Measurements from ENCODE around the gene RNF225. TPM values are rescaled to one million over a fixed set of nuclear protein-coding genes. Genes with fewer than 3 reads are reported as not detected.

Gene RNF225
- total and polyA plus RNA-seq, 2 donors (not counting 1 experiment from before 2014, with no cell fraction given), result 0.49 TPM; not detected in 1

DNA sequence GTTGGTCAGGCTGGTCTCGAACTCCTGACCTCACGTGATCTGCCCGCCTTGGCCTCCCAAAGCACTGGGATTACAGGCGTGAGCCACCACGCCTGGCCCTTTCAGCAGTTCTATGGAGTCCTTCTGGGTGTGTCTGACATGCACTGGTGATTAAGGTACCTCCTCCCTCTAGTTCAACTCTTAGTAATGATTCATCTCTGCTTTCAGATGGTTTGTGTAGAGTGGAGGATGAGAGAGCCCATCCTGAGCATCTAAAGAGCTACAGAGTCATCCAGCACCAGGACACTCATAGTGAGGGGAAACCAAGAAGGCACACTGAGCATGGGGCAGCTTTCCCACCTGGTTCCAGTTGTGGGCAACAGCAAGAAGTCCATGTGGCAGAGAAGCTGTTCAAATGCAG, 21.1 kb downstream of the RNF225 start:
- POLR2A ChIA-PET, result no interaction called here
- H3K27ac Mint-ChIP-seq, result no peak overlapping the region
- TF ChIP-seq EZH2 (IDR thresholded peaks at IDR 0.05; ENCODE audit: borderline replicate concordance, insufficient read depth, low read depth, low read length, poor library complexity, severe bottlenecking), result no peak
- TF ChIP-seq, protein P1, sequence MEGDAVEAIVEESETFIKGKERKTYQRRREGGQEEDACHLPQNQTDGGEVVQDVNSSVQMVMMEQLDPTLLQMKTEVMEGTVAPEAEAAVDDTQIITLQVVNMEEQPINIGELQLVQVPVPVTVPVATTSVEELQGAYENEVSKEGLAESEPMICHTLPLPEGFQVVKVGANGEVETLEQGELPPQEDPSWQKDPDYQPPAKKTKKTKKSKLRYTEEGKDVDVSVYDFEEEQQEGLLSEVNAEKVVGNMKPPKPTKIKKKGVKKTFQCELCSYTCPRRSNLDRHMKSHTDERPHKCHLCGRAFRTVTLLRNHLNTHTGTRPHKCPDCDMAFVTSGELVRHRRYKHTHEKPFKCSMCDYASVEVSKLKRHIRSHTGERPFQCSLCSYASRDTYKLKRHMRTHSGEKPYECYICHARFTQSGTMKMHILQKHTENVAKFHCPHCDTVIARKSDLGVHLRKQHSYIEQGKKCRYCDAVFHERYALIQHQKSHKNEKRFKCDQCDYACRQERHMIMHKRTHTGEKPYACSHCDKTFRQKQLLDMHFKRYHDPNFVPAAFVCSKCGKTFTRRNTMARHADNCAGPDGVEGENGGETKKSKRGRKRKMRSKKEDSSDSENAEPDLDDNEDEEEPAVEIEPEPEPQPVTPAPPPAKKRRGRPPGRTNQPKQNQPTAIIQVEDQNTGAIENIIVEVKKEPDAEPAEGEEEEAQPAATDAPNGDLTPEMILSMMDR (IDR thresholded peaks at IDR 0.05), result no peak
- H3K27me3 Mint-ChIP-seq, result no peaks in the 10 kb centered on the region
- peaks cover 4 to 24% of the 10 kb centered on the region in 2 experiments for H3K36me3 ChIP-seq (replicated peaks in 1 of 2; ENCODE audit: control extremely low read depth in 1 of 2, control insufficient read depth in 1 of 2, extremely low read depth in 1 of 2, insufficient read depth in 2 of 2, low read length in 1 of 2)
- H3K9me3 Mint-ChIP-seq (ENCODE audit: insufficient read depth), result no peaks in the 10 kb centered on the region
- no peak overlapping the region for H3K4me3 Mint-ChIP-seq
- H3K4me1 ChIP-seq (ENCODE audit: control insufficient read depth in 2 of 2, insufficient read depth in 2 of 2, low read length in 2 of 2), result no peaks in the 10 kb centered on the region
- no peak overlapping the region for H3K4me2 ChIP-seq (replicated peaks; ENCODE audit: low read depth, low read length, poor library complexity, severe bottlenecking)
- 97% methylated on average over 5 of the region's 5 CpGs for WGBS (ENCODE audit: insufficient coverage)
- H3K27ac ChIP-seq (ENCODE audit: low read length in 2 of 2), result no peak overlapping the region
- no peaks in the 10 kb centered on the region for H3K4me1 Mint-ChIP-seq
- no peak overlapping the region for H3K4me3 ChIP-seq (ENCODE audit: control extremely low read depth in 1 of 5, extremely low read depth in 1 of 5, insufficient read depth in 1 of 5, low read depth in 2 of 5, low read length in 4 of 5)
- H3K27me3 ChIP-seq (replicated peaks in 1 of 4; ENCODE audit: control extremely low read depth in 1 of 4, control insufficient read depth in 3 of 4, insufficient read depth in 4 of 4, low read length in 3 of 4), result no peaks in the 10 kb centered on the region
- H2AFZ ChIP-seq (ENCODE audit: insufficient read depth, low read depth, low read length, poor library complexity, severe bottlenecking), result no peak overlapping the region
- CTCF ChIA-PET, result no interaction called here
- peaks cover 0 to 9% (median 0%) of the 10 kb centered on the region in 3 donors for H3K9me3 ChIP-seq (ENCODE audit: control extremely low read depth in 1 of 3, control insufficient read depth in 2 of 3, insufficient read depth in 1 of 3, low read length in 2 of 3)
- DNase-seq, result no peak
- no peak overlapping the region for H3K9ac ChIP-seq (ENCODE audit: low read length)
- no peaks in the 10 kb centered on the region for H3K79me2 ChIP-seq (ENCODE audit: control insufficient read depth, insufficient read depth, low read length)
- no peak for ATAC-seq (ENCODE audit: low read depth)
- H4K20me1 ChIP-seq (ENCODE audit: control insufficient read depth, insufficient read depth, low read length, poor library complexity, severe bottlenecking), result no peaks in the 10 kb centered on the region
- intact Hi-C loops (cut with micrococcal nuclease), result no loop called here

DNA sequence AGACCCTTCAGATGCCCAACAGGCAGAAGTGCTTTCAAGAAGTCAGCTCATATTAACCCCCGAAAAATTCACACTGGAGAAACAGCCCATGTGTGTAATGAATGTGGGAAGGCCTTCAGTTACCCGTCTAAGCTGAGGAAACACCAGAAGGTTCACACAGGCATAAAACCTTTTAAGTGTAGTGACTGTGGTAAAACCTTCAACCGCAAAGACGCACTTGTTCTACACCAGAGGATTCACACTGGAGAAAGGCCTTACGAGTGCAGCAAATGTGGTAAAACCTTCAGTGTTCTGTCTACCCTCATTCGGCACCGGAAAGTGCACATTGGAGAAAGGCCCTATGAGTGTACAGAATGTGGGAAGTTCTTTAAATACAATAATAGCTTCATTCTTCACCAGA, 21.6 kb downstream of the RNF225 start:
- no peaks in the 10 kb centered on the region for H3K27me3 Mint-ChIP-seq
- Histone ChIP-seq H3K4me2 (replicated peaks; ENCODE audit: low read depth, low read length, poor library complexity, severe bottlenecking) (no peak overlapping the region), H3K27ac (ENCODE audit: low read length in 2 of 2) (no peak overlapping the region), H3K36me3 (replicated peaks in 1 of 2; ENCODE audit: control extremely low read depth in 1 of 2, control insufficient read depth in 1 of 2, extremely low read depth in 1 of 2, insufficient read depth in 2 of 2, low read length in 1 of 2) (peaks cover 4 to 24% of the 10 kb centered on the region in 2 experiments), H3K9ac (ENCODE audit: low read length) (no peak overlapping the region), H3K4me1 (ENCODE audit: control insufficient read depth in 2 of 2, insufficient read depth in 2 of 2, low read length in 2 of 2) (no peaks in the 10 kb centered on the region), H3K27me3 (replicated peaks in 1 of 4; ENCODE audit: control extremely low read depth in 1 of 4, control insufficient read depth in 3 of 4, insufficient read depth in 4 of 4, low read length in 3 of 4) (no peaks in the 10 kb centered on the region), H3K4me3 (ENCODE audit: control extremely low read depth in 1 of 5, extremely low read depth in 1 of 5, insufficient read depth in 1 of 5, low read depth in 2 of 5, low read length in 4 of 5) (no peak overlapping the region), H3K9me3 (ENCODE audit: control extremely low read depth in 1 of 3, control insufficient read depth in 2 of 3, insufficient read depth in 1 of 3, low read length in 2 of 3) (peaks cover 0 to 9% (median 0%) of the 10 kb centered on the region in 3 donors), H2AFZ (ENCODE audit: insufficient read depth, low read depth, low read length, poor library complexity, severe bottlenecking) (no peak overlapping the region), H3K79me2 (ENCODE audit: control insufficient read depth, insufficient read depth, low read length) (no peaks in the 10 kb centered on the region), H4K20me1 (ENCODE audit: control insufficient read depth, insufficient read depth, low read length, poor library complexity, severe bottlenecking) (no peaks in the 10 kb centered on the region)
- ChIA-PET CTCF (no interaction called here), POLR2A (no interaction called here)
- no peak overlapping the region for H3K4me3 Mint-ChIP-seq
- TF ChIP-seq EZH2 (IDR thresholded peaks at IDR 0.05; ENCODE audit: borderline replicate concordance, insufficient read depth, low read depth, low read length, poor library complexity, severe bottlenecking), result no peak
- TF ChIP-seq, protein P1 (IDR thresholded peaks at IDR 0.05), result no peak
- WGBS (ENCODE audit: insufficient coverage), result 100% methylated on average over 1 of the region's 7 CpGs
- no peaks in the 10 kb centered on the region for H3K9me3 Mint-ChIP-seq (ENCODE audit: insufficient read depth)
- H3K27ac Mint-ChIP-seq, result no peak overlapping the region
- no peaks in the 10 kb centered on the region for H3K4me1 Mint-ChIP-seq
- intact Hi-C loops (cut with micrococcal nuclease), result no loop called here
- no peak for ATAC-seq (ENCODE audit: low read depth)
- DNase-seq, result no peak

Measured in B cell (primary cell).